K562 (cell line): ENCODE data around the gene C16orf86. TPM values are rescaled to one million over a fixed set of nuclear protein-coding genes. Genes with fewer than 3 reads are reported as not detected.

Source experiments
- ATAC-seq: fragments of 200-7000 bp; cut with Tn5 transposase; 3 replicates; pipeline ENCODE4 v1.9.1; 2020; ENCODE audit warnings: moderate library complexity
- BruUV-seq: library from RNA; stranded (reverse); fragments of 400-500 nt; replicated peaks from 2 replicates; lab custom pipeline; 2021; lab: Mats Ljungman, UMichigan
- CTCF ChIA-PET: fragments of 300-600 bp; formaldehyde crosslinking; extraction: SDS; loops from one replicate; lab custom pipeline; 2021; ENCODE audit warnings: low intra/inter-chr PET ratio; lab: Yijun Ruan, JAX
- POLR2A ChIA-PET: fragments of 300-600, 350-650 bp; sonication (Branson Sonifier 250); formaldehyde crosslinking; extraction: SDS; loops from one replicate; lab custom pipeline; 2021; ENCODE audit warnings: antibody characterized with exemption, inconsistent platforms; lab: Yijun Ruan, JAX
- DNase-seq, 4 experiments: peaks; one replicate each; pipeline versions ENCODE4 v3.0.0 to v3.0.0-alpha.2; 2011 to 2018; ENCODE audit warnings: low spot score in 3 of 4, mixed read lengths in 3 of 4; ENCODE audit errors: extremely low read depth in 1 of 4
- FAIRE-seq: peaks from 2 replicates; lab custom pipeline; 2011; peaks lifted over from hg19 to GRCh38; lab: Jason Lieb, UNC
- H2AFZ ChIP-seq: 2 replicates; pipeline ENCODE4 v1.6.0; 2011; ENCODE audit warnings: low read depth, low read length, control low read depth, inconsistent platforms
- H3K27ac ChIP-seq: fragments of 200-600 bp; 3 replicates; pipeline ENCODE4 v1.8.0; 2011; ENCODE audit warnings: low read depth, mild to moderate bottlenecking, control low read depth, inconsistent platforms, low read length, moderate library complexity, mixed read lengths; ENCODE audit errors: extremely low read depth
- H3K27me3 ChIP-seq, 2 experiments: fragments of 300-600 bp in 1 of 2; 2 replicates in 1 of 2; 3 replicates in 1 of 2; pipeline versions ENCODE4 v1.6.0 to v1.8.0; 2011; ENCODE audit warnings: inconsistent platforms in 2 of 2, low read length in 2 of 2, mild to moderate bottlenecking in 1 of 2, mixed read lengths in 1 of 2, moderate library complexity in 1 of 2; ENCODE audit not compliant: control insufficient read depth in 2 of 2, insufficient read depth in 2 of 2
- H3K36me3 ChIP-seq: fragments of 300-600 bp; 3 replicates; pipeline ENCODE4 v1.8.0; 2011; ENCODE audit warnings: mild to moderate bottlenecking, low read length, inconsistent platforms; ENCODE audit not compliant: control insufficient read depth, insufficient read depth
- H3K4me1 ChIP-seq, 2 experiments: fragments of 200-600 bp in 1 of 2; replicated peaks in 1 of 2; 2 replicates in 1 of 2; 3 replicates in 1 of 2; pipeline versions ENCODE4 v1.5.1 to v1.8.0; 2011; ENCODE audit warnings: inconsistent platforms in 2 of 2, low read length in 2 of 2, mild to moderate bottlenecking in 1 of 2, mixed read lengths in 1 of 2, moderate library complexity in 1 of 2; ENCODE audit not compliant: control insufficient read depth in 2 of 2, insufficient read depth in 2 of 2
- H3K4me2 ChIP-seq: 2 replicates; pipeline ENCODE4 v1.6.1; 2011; ENCODE audit warnings: low read length, control low read depth, inconsistent platforms, mixed read lengths; ENCODE audit not compliant: insufficient read depth
- H3K4me3 ChIP-seq: fragments of 200-600 bp; sonication (generic), shearing (Covaris generic); 2 replicates; pipeline ENCODE4 v1.5.1; 2016; ENCODE audit warnings: control low read depth, inconsistent platforms
- H3K79me2 ChIP-seq: fragments of 200-600 bp; 3 replicates; pipeline ENCODE4 v1.8.0; 2011; ENCODE audit warnings: low read length, inconsistent platforms; ENCODE audit not compliant: control insufficient read depth, insufficient read depth
- H3K9ac ChIP-seq, 2 experiments: 2 replicates each; pipeline versions ENCODE4 v1.6.0 to v1.6.1; 2011; ENCODE audit warnings: low read depth in 2 of 2, low read length in 2 of 2, control low read depth in 1 of 2, inconsistent platforms in 1 of 2, mild to moderate bottlenecking in 1 of 2, mixed read lengths in 1 of 2; ENCODE audit not compliant: insufficient read depth in 1 of 2
- H3K9me1 ChIP-seq: one replicate; pipeline ENCODE4 v1.6.0; 2011; ENCODE audit warnings: inconsistent platforms, mild to moderate bottlenecking, low read length, moderate library complexity; ENCODE audit not compliant: control insufficient read depth, insufficient read depth
- H3K9me3 ChIP-seq: replicated peaks from 2 replicates; pipeline ENCODE4 v1.5.1; 2011; ENCODE audit warnings: low read depth, low read length, inconsistent platforms; ENCODE audit not compliant: control insufficient read depth, insufficient read depth
- H4K20me1 ChIP-seq: replicated peaks from 2 replicates; pipeline ENCODE4 v1.6.1; 2011; ENCODE audit warnings: low read length, inconsistent platforms, mixed read lengths; ENCODE audit not compliant: control insufficient read depth, insufficient read depth
- ASH1L ChIP-seq: fragments of 450-650 bp; IDR thresholded peaks from 2 replicates; pipeline ENCODE4 v1.6.1; 2018; ENCODE audit warnings: borderline replicate concordance, mild to moderate bottlenecking, low read depth; ENCODE audit not compliant: partially characterized antibody
- ATF3 ChIP-seq, 2 experiments: fragments of 450-650 bp in 1 of 2; sonication (generic) in 1 of 2; formaldehyde crosslinking in 1 of 2; IDR thresholded peaks in 1 of 2; conservative IDR thresholded peaks in 1 of 2; 2 replicates each; pipeline versions ENCODE4 v1.6.1 to v1.8.1; 2016 to 2023; ENCODE audit warnings: mild to moderate bottlenecking in 2 of 2, moderate library complexity in 2 of 2, inconsistent platforms in 1 of 2, missing genetic modification reagents in 1 of 2
- BRF1 ChIP-seq: IDR thresholded peaks from 3 replicates; pipeline ENCODE4 v1.6.1; 2011; ENCODE audit warnings: borderline replicate concordance, mild to moderate bottlenecking; ENCODE audit not compliant: insufficient read length; ENCODE audit errors: extremely low read depth
- ETV6 ChIP-seq, 3 experiments: fragments of 150-350 bp in 1 of 3; sonication (generic) in 1 of 3; formaldehyde crosslinking in 1 of 3; IDR thresholded peaks; 2 replicates each; pipeline versions ENCODE4 v1.6.1 to v1.8.0; 2014 to 2022; ENCODE audit warnings: borderline replicate concordance in 2 of 3, low read depth in 2 of 3, antibody characterized with exemption in 1 of 3, low read length in 1 of 3, mild to moderate bottlenecking in 1 of 3, missing genetic modification reagents in 1 of 3
- MAFK ChIP-seq: IDR thresholded peaks from 2 replicates; pipeline ENCODE4 v1.6.1; 2011; ENCODE audit warnings: low read length, improper control_type of control experiment
- MAX ChIP-seq: sonication (generic); formaldehyde crosslinking; IDR thresholded peaks from 2 replicates; pipeline ENCODE4 v1.9.0; 2022; ENCODE audit warnings: mild to moderate bottlenecking, missing genetic modification reagents
- NCOA6 ChIP-seq: fragments of 450-650 bp; IDR thresholded peaks from 2 replicates; pipeline ENCODE4 v1.6.1; 2017; ENCODE audit warnings: mild to moderate bottlenecking
- PYGO2 ChIP-seq: fragments of 450-650 bp; IDR thresholded peaks from 2 replicates; pipeline ENCODE4 v1.6.1; 2016; ENCODE audit warnings: mild to moderate bottlenecking, missing genetic modification characterization, moderate library complexity, missing compliant biosample characterization
- RNF219 ChIP-seq: fragments of 250-450 bp; sonication (Bioruptor Pico); IDR thresholded peaks from 2 replicates; pipeline ENCODE4 v1.5.0; 2022; ENCODE audit warnings: mild to moderate bottlenecking
- TOE1 ChIP-seq, 2 experiments: fragments of 450-650 bp in 1 of 2; sonication (generic) in 1 of 2; formaldehyde crosslinking in 1 of 2; IDR thresholded peaks; 2 replicates each; pipeline versions ENCODE4 v1.7.1 to v1.8.0; 2016 to 2022; ENCODE audit warnings: borderline replicate concordance in 2 of 2, mild to moderate bottlenecking in 2 of 2, antibody characterized with exemption in 1 of 2, inconsistent platforms in 1 of 2, low read depth in 1 of 2, missing genetic modification reagents in 1 of 2, moderate library complexity in 1 of 2
- ZC3H4 ChIP-seq: sonication (generic); formaldehyde crosslinking; IDR thresholded peaks from 2 replicates; pipeline ENCODE4 v1.9.0; 2021; ENCODE audit warnings: missing genetic modification reagents, borderline replicate concordance
- ZNF280A ChIP-seq: fragments of 450-650 bp; IDR thresholded peaks from 2 replicates; pipeline ENCODE4 v1.6.1; 2018; ENCODE audit warnings: mild to moderate bottlenecking, low read depth; ENCODE audit not compliant: partially characterized antibody
- ZNF584 ChIP-seq: fragments of 200-800 bp; sonication (Bioruptor generic); IDR thresholded peaks from 2 replicates; pipeline ENCODE4 v1.6.1; 2016; ENCODE audit warnings: low read depth, mild to moderate bottlenecking, missing genetic modification characterization, missing compliant biosample characterization
- ZNF589 ChIP-seq: fragments of 200-800 bp; sonication (Bioruptor generic); IDR thresholded peaks from 2 replicates; pipeline ENCODE4 v1.6.1; 2016; ENCODE audit warnings: low read depth, missing genetic modification characterization, missing compliant biosample characterization
- WGBS: fragments of 100-300 bp; shearing (Covaris generic); methylation state at CpG from one replicate; pipeline ENCODE4 v1.1.6; 2016; ENCODE audit warnings: low coverage, mixed read lengths; ENCODE audit not compliant: insufficient coverage; ENCODE audit errors: missing lambda C conversion rate; 5-methylcytosine and 5-hydroxymethylcytosine counted together
- in situ Hi-C: fragments of 300-500 bp; cut with MboI; formaldehyde crosslinking; loops from 4 replicates; pipeline ENCODE4 v1.15.0; 2018; ENCODE audit warnings: inconsistent platforms, mixed read lengths
- intact Hi-C: fragments of 100-400 bp; cut with micrococcal nuclease; formaldehyde crosslinking; loops from 2 replicates; pipeline ENCODE4 v1.14.2; 2022
- polyA plus RNA-seq, 8 experiments: library from polyadenylated mRNA; depleted of rRNA in 4 of 8; stranded (reverse) in 5 of 8; unstranded in 3 of 8; fragments of >200 nt; fragmentation: Nextera tagmentation in 2 of 8; fragmentation: Illumina TruSeq in 1 of 8; extraction: Ambion mirVana in 2 of 8; extraction: Trizol in 1 of 8; gene quantifications; 2 replicates each; pipeline versions ENCODE4 v1.2.1 to v1.2.3, GENCODE V29; 2011 to 2014; ENCODE audit warnings: inconsistent platforms in 1 of 8, missing spikeins in 1 of 8
- total RNA-seq, 7 experiments: library from RNA; depleted of rRNA in 6 of 7; stranded (reverse); fragments of >200 nt in 6 of 7; fragmentation: Illumina TruSeq in 2 of 7; extraction: Trizol in 2 of 7; gene quantifications; 2 replicates each; pipeline versions ENCODE4 v1.2.1 to v1.2.3, GENCODE V29; 2011 to 2021; ENCODE audit warnings: low replicate concordance in 1 of 7

Gene C16orf86
- total and polyA plus RNA-seq, 9 of the 15 experiments (the other 6 are each of a cell fraction or from before 2014, with no cell fraction given) = 0.13 to 1.2 (median 0.27) TPM; not detected in 3

DNA sequence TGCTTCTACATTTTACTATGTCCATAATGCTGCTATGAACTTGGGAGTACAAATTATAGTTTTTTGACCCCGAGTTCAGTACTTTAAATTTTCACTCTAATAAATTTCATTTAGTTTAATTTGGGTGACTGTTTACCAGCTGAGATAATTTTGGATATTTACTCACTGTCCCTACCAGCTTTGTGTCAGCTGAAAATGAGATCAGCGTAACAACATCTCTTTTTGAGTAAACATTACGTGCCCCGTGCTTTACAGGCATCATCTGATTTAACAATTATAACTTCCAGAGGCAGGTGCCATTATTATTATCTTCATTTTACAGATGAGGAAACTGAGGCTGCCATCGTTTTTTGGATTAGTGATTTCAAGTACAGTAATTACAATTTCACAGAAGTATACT lies 37.5 kb downstream of the C16orf86 start:
- Histone ChIP-seq H3K36me3 (no peaks in the 10 kb centered on the region), H3K9ac (no peak overlapping the region), H3K9me3 (peaks cover 3% of the 10 kb centered on the region; the same call in 1 of the 2 replicates), H3K9me1 (no peaks in the 10 kb centered on the region), H3K79me2 (no peaks in the 10 kb centered on the region), H4K20me1 (no peaks in the 10 kb centered on the region), H3K4me2 (no peak overlapping the region), H2AFZ (no peak overlapping the region), H3K27ac (no peak overlapping the region), H3K4me3 (no peak overlapping the region), H3K27me3 (no peaks in the 10 kb centered on the region), H3K4me1 (no peaks in the 10 kb centered on the region)
- FAIRE-seq (no peak), ATAC-seq (no peak), DNase-seq (no peak)
- BruUV-seq = no TSS peak
- in situ Hi-C loops = no loop called here
- ChIA-PET POLR2A (interaction anchor here (0.5 kb wide), 1 partner anchor 16 kb away, joined by 3 read pairs; no protein-coding TSS in a partner anchor), CTCF (no interaction called here)
- 54% methylated on average over 5 of the region's 5 CpGs for WGBS
- intact Hi-C loops = no loop called here
- TF ChIP-seq BRF1 (no peak), NCOA6 (no peak), ZNF584 (CRISPR knock-in tag) (no peak), RNF219 (CRISPR knock-in tag) (no peak), ZC3H4 (CRISPR knock-in tag) (no peak), PYGO2 (tag) (no peak), ATF3 (IDR thresholded peaks at IDR 0.05) (no peak), ATF3 (CRISPR knock-in tag; conservative IDR thresholded peaks at IDR 0.05) (no peak), MAFK (no peak), ZNF589 (no peak), ASH1L (no peak), TOE1 (IDR thresholded peaks at IDR 0.05; ENCODE audit: borderline replicate concordance) (no peak), TOE1 (CRISPR knock-in tag; IDR thresholded peaks at IDR 0.05; ENCODE audit: borderline replicate concordance, low read depth) (no peak), MAX (CRISPR knock-in tag) (no peak), ETV6 (IDR thresholded peaks at IDR 0.05; ENCODE audit: borderline replicate concordance in 1 of 2, low read depth in 2 of 2, low read length in 1 of 2) (no peak), ETV6 (CRISPR knock-in tag; IDR thresholded peaks at IDR 0.05; ENCODE audit: borderline replicate concordance) (no peak), ZNF280A (no peak)
